ENCODE results near the gene TTC33.
"Not testable (repeated sequence)": the region's sequence is repeated elsewhere in the genome, so short reads cannot be mapped to it uniquely, and the experiment has no call there.

The TTC33 gene

DNA sequence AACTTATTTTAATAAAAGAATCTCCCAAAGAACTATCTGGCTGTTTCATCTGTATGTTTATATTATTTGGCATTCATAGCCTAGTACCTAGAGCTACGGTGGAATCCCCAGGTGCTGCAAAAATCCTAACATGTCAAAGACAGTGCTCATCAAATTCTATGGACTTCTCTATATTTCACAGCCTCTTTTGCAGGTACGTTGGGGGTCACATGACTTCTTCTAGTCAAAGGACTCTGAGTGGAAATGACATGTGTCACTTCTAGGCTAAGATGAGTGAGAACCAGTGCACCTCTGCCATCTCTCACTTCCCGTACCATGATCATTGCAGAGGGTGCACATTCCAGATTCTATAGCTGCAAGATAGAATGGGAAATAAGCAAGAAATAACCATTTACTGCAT lies 148.6 kb downstream of the TTC33 start:
- no peak for DNase-seq (ENCODE audit: low read depth)

DNA sequence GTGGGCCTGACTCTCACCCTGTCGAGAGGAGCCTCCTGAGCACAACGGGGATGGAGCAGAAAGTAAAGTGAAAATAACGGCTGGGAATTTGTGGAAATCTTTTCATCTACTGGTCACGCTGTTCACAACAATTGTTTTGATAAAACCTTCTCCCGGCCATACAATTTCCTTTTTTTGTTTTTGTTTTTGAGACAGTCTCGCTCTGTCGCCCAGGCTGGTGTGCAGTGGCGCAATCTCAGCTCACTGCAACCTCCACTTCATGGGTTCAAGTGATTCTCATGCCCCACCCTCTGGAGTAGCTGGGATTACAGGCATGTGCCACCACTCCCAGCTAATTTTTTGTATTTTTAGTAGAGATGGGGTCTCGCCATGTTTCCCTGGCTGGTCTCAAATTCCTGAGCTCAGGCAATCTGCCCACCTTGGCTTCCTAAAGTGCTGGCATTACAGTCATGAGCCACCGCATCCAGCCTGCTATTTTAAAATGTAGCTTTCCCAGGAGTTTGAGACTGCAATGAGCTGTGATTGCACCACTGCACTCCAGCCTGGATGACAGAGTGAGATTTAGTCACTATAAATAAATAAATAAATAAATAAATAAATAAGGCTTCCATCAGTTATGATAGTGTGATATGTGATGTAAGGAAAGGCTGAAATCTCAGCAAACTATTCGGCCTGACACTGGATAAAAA lies 149.5 kb downstream of the TTC33 start:
- no peak for DNase-seq (ENCODE audit: low read depth)

DNA sequence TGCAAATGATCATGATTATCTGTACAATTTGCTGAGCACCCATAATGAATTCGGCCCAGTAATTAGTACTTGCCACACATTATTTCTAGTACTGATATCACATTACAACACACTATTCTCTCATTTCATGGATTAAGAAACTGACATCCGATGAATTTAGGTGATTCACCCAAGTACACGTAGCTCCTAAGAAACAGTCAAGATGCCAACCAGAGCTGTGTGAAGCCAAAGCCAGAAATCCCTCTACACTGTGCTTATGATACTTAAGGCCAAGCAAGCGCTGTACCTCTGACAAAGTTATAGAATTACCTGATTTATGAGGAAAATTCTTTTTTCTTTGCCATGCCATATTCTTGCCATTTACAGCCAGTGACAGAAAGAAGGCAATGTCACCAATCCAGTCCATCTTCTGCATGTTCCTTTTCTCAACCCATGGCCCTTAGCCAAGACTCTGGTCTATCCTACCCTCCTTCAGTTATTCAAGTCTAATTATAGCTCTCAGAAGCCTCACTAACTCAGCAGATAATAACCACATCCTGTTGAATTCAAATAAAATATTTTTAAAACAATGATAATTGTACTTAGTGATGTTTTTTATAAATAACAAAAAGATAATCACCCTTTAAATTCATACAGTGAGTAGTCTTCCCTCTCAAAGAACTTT lies 150.3 kb downstream of the TTC33 start:
- no peak for DNase-seq (ENCODE audit: low read depth)

- no peak for DNase-seq (ENCODE audit: low read depth)
Measured at GRCh38 chr5:40603378-40603777, 152.4 kb downstream of the TTC33 start.

DNA sequence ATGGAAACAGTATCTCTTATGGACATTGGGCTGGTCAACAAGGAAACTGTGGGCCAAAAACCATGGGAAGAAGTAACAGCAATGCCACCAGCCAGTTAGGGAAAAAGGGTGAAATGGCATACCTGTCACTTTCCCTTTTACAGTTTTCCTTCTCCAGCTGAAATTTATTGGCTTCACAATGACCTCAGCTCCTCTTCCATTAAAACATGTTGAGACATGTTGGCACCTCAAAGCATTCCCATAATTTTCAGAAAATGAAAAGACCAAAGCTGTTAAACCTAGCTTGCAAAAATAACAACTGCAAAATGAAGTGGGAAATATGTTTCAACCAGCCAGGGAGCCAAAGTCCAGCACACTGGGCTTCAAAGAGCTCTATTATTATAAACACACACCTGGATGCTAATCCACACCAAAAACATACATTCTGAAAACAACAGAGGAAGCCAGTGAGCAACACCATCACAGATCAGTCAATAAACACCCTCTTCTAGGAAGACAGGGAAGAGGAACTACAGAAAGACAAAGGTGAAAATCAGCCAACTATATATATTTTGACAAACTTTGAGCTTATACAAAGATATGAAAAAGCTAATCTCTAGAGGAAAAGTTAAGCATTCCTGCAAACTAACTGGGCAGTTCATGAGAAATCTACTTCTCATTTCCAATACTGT lies 154.4 kb downstream of the TTC33 start:
- DNase-seq (ENCODE audit: low read depth), result no peak

DNA sequence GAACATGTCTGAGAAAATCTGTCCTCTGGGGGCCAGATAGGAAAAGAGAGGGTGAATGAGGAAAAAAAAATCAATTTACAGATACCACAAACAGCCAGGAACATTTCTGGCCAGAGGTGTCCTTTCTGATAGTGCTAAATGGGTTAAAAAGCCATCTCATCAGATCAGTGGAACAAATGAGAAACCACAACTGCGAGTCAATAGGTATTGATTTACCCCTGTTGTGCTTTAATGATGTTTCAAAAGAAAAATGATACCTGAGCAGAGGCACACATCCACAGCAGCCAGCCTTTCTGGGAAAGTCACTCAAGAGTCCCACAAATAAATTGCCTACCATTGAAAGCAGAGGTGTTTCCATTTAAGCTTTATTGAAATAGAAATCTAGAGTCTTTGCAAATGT lies 155.4 kb downstream of the TTC33 start:
- no peak for DNase-seq (ENCODE audit: low read depth)

DNA sequence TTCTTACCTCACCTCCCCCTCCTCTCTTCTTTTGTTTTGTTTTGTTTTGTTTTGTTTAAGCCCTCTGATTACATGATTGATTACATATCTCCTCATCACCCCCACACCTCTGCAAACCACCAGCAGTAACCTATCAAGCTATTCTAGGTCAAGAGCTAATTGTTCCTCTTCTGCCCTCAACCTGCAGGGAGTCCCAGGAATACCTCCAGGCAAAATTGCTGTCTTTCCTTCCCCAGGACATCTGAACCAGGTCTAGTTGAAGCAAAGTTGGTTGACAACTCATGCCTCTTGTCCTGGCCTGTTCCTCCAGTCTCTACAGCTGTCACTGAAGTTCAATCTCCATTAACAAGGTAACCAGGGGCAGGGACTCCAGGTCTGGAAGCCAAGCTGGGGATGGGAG lies 156.1 kb downstream of the TTC33 start:
- DNase-seq (ENCODE audit: low read depth), result no peak

DNA sequence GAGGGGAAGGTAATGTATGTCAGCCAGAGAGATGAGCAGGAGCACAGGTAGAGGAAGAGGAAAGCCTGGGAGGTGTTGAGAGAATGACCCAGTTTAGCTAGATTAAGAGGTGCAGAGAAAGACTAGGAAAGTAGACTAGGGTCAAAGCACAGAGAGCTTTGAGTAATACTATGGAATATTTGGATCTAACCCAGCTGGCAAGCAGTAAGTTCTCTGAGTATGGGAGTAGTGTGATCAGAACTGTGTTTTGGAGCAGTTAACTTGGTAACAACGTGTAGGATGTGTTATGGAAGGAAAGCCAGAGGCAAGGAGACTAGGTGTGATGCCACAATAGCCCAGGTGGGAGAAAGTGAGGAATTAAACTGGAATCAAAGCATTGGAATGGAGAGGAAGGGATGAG lies 160.9 kb downstream of the TTC33 start:
- DNase-seq (ENCODE audit: low read depth), result no peak

DNA sequence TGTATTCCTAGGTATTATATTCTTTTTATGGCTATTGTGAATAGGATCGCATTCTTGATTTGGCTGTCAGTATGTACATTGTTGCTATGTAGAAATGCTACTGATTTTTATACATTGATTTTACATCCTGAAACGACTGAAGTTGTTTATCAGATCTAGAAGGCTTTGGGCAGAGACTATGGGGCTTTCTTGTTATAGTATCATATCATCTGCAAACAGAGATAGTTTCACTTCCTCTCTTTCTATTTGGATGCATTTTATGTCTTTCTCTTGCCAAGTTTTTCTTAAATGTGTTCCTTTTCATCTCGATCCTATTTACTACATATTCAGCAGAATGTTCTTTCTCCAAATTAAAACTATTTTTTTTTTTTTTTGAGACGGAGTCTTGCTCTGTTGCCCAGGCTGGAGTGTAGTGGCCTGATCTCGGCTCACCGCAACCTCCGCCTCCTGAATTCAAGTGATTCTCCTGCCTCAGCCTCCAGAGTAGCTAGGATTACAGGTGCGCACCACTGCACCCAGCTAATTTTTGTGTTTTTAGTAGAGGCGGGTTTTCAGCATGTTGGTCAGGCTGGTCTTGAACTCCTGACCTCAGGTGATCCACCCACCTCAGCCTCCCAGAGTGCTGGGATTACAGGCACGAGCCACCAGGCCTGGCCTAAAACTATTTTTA lies 163.9 kb downstream of the TTC33 start:
- not testable (repeated sequence) for DNase-seq (ENCODE audit: low read depth)

- DNase-seq (ENCODE audit: low read depth), result no peak
Measured at GRCh38 chr5:40587376-40587775, 168.4 kb downstream of the TTC33 start.

GRCh38 chr5:40585537-40586267 lies 170.1 kb downstream of the TTC33 start:
- no peak for DNase-seq (ENCODE audit: low read depth)

DNA sequence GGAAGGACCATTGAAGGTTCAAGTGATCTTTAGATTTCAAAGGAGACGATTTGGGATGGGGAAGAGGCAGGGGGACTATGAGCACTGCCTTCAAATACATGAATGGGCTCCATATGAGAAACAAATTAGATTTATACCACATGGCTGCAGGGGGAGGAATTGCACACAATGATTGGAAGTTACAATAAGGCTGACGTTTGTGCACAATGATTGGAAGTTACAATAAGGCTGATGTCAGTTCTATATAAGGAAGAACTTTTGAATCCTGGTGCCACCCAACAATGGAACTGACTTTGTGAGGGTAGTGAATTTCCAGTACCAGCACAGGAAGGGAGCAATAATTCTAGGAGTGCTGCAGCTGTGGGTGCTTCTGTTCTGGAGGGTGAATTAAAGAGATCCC lies 171.7 kb downstream of the TTC33 start:
- no peak for DNase-seq (ENCODE audit: low read depth)

- DNase-seq (ENCODE audit: low read depth), result no peak
Measured at GRCh38 chr5:40578501-40579451, 177.0 kb downstream of the TTC33 start.

DNA sequence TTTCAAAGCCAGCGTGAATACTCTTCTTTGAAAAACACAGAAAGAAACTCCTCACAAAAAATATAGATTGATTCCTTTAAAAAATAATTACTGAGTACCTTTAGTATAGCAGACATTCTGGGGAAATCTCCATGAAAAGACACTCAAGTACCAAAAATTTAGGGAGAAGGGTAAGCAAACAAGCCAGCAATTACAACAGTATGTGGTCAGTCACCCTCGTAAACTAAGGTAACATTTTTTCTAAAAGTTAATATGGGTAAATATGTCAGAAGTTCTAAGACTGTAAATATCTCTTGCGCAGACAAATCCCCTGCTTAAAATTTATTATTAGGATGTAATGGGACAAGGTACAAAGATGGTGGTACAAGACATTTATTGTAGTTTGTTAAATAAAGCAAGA lies 178.0 kb downstream of the TTC33 start:
- no peak for DNase-seq (ENCODE audit: low read depth)

- no peak for DNase-seq (ENCODE audit: low read depth)
Measured at GRCh38 chr5:40575921-40576320, 179.8 kb downstream of the TTC33 start.

DNA sequence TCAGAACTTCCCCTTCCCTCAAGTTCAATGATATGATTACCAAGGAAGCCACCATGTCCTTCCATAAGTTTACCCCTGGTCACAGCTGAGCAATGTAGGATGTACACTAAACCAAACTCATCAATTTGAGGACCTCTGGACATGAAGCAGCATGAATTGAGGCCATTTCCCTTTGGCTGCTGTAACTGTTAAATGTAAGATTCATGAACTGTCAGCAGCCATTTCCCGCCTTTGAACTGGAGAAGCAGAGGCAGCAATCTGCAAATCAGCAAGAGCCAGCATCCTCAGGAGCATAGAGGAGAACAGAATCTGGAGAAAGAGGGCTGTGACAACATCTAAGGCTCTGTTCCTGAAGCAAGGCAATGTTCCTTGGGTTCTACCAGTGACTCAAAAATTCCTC lies 180.3 kb downstream of the TTC33 start:
- no peak for DNase-seq (ENCODE audit: low read depth)

- no peak for DNase-seq (ENCODE audit: low read depth)
Measured at GRCh38 chr5:40572937-40573336, 182.8 kb downstream of the TTC33 start.

GRCh38 chr5:40572391-40572790 lies 183.4 kb downstream of the TTC33 start:
- no peak for DNase-seq (ENCODE audit: low read depth)

GRCh38 chr5:40571729-40572128 lies 184.0 kb downstream of the TTC33 start:
- no peak for DNase-seq (ENCODE audit: low read depth)

DNA sequence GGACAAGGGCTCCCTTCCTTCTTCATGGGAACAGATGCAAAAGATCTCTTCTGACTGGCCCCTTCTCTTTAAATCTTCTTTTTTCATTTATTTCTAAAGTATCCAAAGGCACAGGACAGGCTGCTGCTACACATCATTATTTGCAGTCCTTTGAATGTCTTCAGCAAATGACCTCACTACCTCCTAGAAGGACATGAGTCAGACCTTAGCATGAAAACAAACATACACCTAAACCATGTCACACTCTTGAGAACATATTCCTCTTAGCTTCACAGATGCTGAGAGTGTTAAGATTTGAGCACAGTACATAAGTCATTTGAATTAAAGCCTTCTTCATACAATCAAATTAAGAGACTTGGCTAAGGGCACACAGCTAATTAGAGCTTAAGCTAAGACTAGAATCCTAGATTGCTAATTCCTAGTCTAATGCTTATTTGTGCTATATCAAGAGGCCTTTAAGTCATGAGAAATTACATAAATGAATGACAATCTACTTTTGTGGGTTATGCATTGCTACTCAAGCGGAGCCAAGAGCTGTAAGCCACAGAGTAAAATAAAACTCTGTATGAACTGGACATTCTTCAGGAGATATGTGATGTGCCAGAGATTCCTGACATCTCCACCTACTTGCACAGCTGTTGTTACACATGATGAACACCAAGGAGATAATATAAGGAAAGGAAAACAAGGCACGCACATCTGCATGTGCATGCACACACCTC lies 185.2 kb downstream of the TTC33 start:
- no peak for DNase-seq (ENCODE audit: low read depth)

Data from stimulated activated CD4-positive, alpha-beta T cell treated with anti-CD3 and anti-CD28 coated beads, Interleukin-2, amount 100 ng/mL, for 4 hours (primary cell).